ENCODE data around the gene CAMTA1. TPM values are rescaled to one million over a fixed set of nuclear protein-coding genes. Genes with fewer than 3 reads are reported as not detected.
A peak's percentile ranks its signal among the peaks of the same experiment; 100 is the strongest.

Gene CAMTA1
- polyA plus RNA-seq, 3 donors from 2014 or later, result 52.7 to 89.0 (median 71.0) TPM

GRCh38 chr1:7457811-7458210 lies 672.6 kb downstream of the CAMTA1 start:
- no peak overlapping the region for H3K27ac Mint-ChIP-seq
- no peaks in the 10 kb centered on the region for H3K36me3 Mint-ChIP-seq
- no peaks in the 10 kb centered on the region for H3K9me3 Mint-ChIP-seq
- DNase-seq, result no peak
- no peaks in the 10 kb centered on the region for H3K4me1 Mint-ChIP-seq
- peaks cover 0 to 8% (median 2%) of the 10 kb centered on the region in 3 donors for H3K27me3 Mint-ChIP-seq (ENCODE audit: low read depth in 3 of 3)
- H3K4me3 Mint-ChIP-seq, result no peak overlapping the region

GRCh38 chr1:7458946-7459345 lies 673.7 kb downstream of the CAMTA1 start:
- Mint-ChIP-seq H3K27ac (no peak overlapping the region), H3K36me3 (no peaks in the 10 kb centered on the region), H3K4me1 (no peaks in the 10 kb centered on the region), H3K4me3 (no peak overlapping the region), H3K9me3 (no peaks in the 10 kb centered on the region), H3K27me3 (ENCODE audit: low read depth in 3 of 3) (peaks cover 0 to 8% (median 2%) of the 10 kb centered on the region in 3 donors)
- DNase-seq, result no peak

GRCh38 chr1:7459914-7460313 lies 674.7 kb downstream of the CAMTA1 start:
- DNase-seq, result no peak
- no peaks in the 10 kb centered on the region for H3K9me3 Mint-ChIP-seq
- no peak overlapping the region for H3K27ac Mint-ChIP-seq
- no peak overlapping the region for H3K4me3 Mint-ChIP-seq
- H3K27me3 Mint-ChIP-seq (ENCODE audit: low read depth in 3 of 3), result peaks cover 0 to 5% (median 2%) of the 10 kb centered on the region in 3 donors
- no peaks in the 10 kb centered on the region for H3K4me1 Mint-ChIP-seq
- no peaks in the 10 kb centered on the region for H3K36me3 Mint-ChIP-seq

GRCh38 chr1:7460807-7461206 lies 675.6 kb downstream of the CAMTA1 start:
- Mint-ChIP-seq H3K4me3 (no peak overlapping the region), H3K4me1 (no peaks in the 10 kb centered on the region), H3K27me3 (ENCODE audit: low read depth in 3 of 3) (peaks cover 0 to 5% (median 2%) of the 10 kb centered on the region in 3 donors), H3K9me3 (no peaks in the 10 kb centered on the region), H3K36me3 (no peaks in the 10 kb centered on the region), H3K27ac (no peak overlapping the region)
- no peak for DNase-seq

GRCh38 chr1:7462617-7463016 lies 677.4 kb downstream of the CAMTA1 start:
- Mint-ChIP-seq H3K36me3 (no peaks in the 10 kb centered on the region), H3K9me3 (no peaks in the 10 kb centered on the region), H3K4me1 (no peaks in the 10 kb centered on the region), H3K27me3 (ENCODE audit: low read depth in 3 of 3) (peaks cover 0 to 5% (median 2%) of the 10 kb centered on the region in 3 donors), H3K4me3 (no peak overlapping the region), H3K27ac (no peak overlapping the region)
- DNase-seq, result no peak

GRCh38 chr1:7463526-7463925 lies 678.3 kb downstream of the CAMTA1 start:
- no peak for DNase-seq
- H3K9me3 Mint-ChIP-seq, result no peaks in the 10 kb centered on the region
- H3K4me3 Mint-ChIP-seq, result peak overlapping the region in 1 of 5 donors; percentile 5
- H3K36me3 Mint-ChIP-seq, result no peaks in the 10 kb centered on the region
- H3K27me3 Mint-ChIP-seq (ENCODE audit: low read depth in 3 of 3), result peaks cover 2 to 3% (median 3%) of the 10 kb centered on the region in 3 donors
- H3K4me1 Mint-ChIP-seq, result no peaks in the 10 kb centered on the region
- no peak overlapping the region for H3K27ac Mint-ChIP-seq

GRCh38 chr1:7464736-7465135 lies 679.5 kb downstream of the CAMTA1 start:
- H3K4me3 Mint-ChIP-seq, result no peak overlapping the region

GRCh38 chr1:7467476-7468175 lies 682.4 kb downstream of the CAMTA1 start:
- Mint-ChIP-seq H3K36me3 (no peaks in the 10 kb centered on the region), H3K9me3 (no peaks in the 10 kb centered on the region), H3K27me3 (ENCODE audit: low read depth in 3 of 3) (peaks cover 1 to 4% (median 3%) of the 10 kb centered on the region in 3 donors), H3K4me1 (no peaks in the 10 kb centered on the region), H3K27ac (no peak overlapping the region), H3K4me3 (no peak overlapping the region)
- no peak for DNase-seq

More at GRCh38 chr1:7464736-7465135, 679.5 kb downstream of the CAMTA1 start:
- Mint-ChIP-seq H3K27me3 (ENCODE audit: low read depth in 3 of 3) (peaks cover 2 to 4% (median 3%) of the 10 kb centered on the region in 3 donors), H3K36me3 (no peaks in the 10 kb centered on the region), H3K27ac (no peak overlapping the region), H3K9me3 (no peaks in the 10 kb centered on the region), H3K4me1 (no peaks in the 10 kb centered on the region)
- DNase-seq, result no peak

- no peaks in the 10 kb centered on the region for H3K36me3 Mint-ChIP-seq
- no peak overlapping the region for H3K27ac Mint-ChIP-seq
- peaks cover 1 to 4% (median 3%) of the 10 kb centered on the region in 3 donors for H3K27me3 Mint-ChIP-seq (ENCODE audit: low read depth in 3 of 3)
- H3K4me3 Mint-ChIP-seq, result no peak overlapping the region
- no peaks in the 10 kb centered on the region for H3K4me1 Mint-ChIP-seq
- no peak for DNase-seq
- no peaks in the 10 kb centered on the region for H3K9me3 Mint-ChIP-seq
These were observed 683.0 kb downstream of the CAMTA1 start for GRCh38 chr1:7468248-7468647.

GRCh38 chr1:7469255-7469938 lies 684.1 kb downstream of the CAMTA1 start:
- Mint-ChIP-seq H3K4me1 (no peaks in the 10 kb centered on the region), H3K27ac (no peak overlapping the region), H3K36me3 (no peaks in the 10 kb centered on the region), H3K9me3 (no peaks in the 10 kb centered on the region), H3K27me3 (ENCODE audit: low read depth in 3 of 3) (peaks cover 1 to 4% (median 3%) of the 10 kb centered on the region in 3 donors), H3K4me3 (no peak overlapping the region)
- no peak for DNase-seq

- H3K4me1 Mint-ChIP-seq, result no peaks in the 10 kb centered on the region
- no peak overlapping the region for H3K27ac Mint-ChIP-seq
- no peaks in the 10 kb centered on the region for H3K9me3 Mint-ChIP-seq
- no peak overlapping the region for H3K4me3 Mint-ChIP-seq
- peaks cover 1 to 4% (median 3%) of the 10 kb centered on the region in 3 donors for H3K27me3 Mint-ChIP-seq (ENCODE audit: low read depth in 3 of 3)
- no peak for DNase-seq
- H3K36me3 Mint-ChIP-seq, result no peaks in the 10 kb centered on the region
These were observed 685.8 kb downstream of the CAMTA1 start for GRCh38 chr1:7470904-7471638.

GRCh38 chr1:7471836-7472235 lies 686.6 kb downstream of the CAMTA1 start:
- H3K9me3 Mint-ChIP-seq, result no peaks in the 10 kb centered on the region

GRCh38 chr1:7473223-7474142 lies 688.2 kb downstream of the CAMTA1 start:
- no peak overlapping the region for H3K27ac Mint-ChIP-seq

More at GRCh38 chr1:7471836-7472235, 686.6 kb downstream of the CAMTA1 start:
- DNase-seq, result no peak
- H3K36me3 Mint-ChIP-seq, result no peaks in the 10 kb centered on the region
- H3K4me3 Mint-ChIP-seq, result no peak overlapping the region
- no peaks in the 10 kb centered on the region for H3K4me1 Mint-ChIP-seq
- no peak overlapping the region for H3K27ac Mint-ChIP-seq
- peaks cover 1 to 4% (median 3%) of the 10 kb centered on the region in 3 donors for H3K27me3 Mint-ChIP-seq (ENCODE audit: low read depth in 3 of 3)

More at GRCh38 chr1:7473223-7474142, 688.2 kb downstream of the CAMTA1 start:
- Mint-ChIP-seq H3K9me3 (no peaks in the 10 kb centered on the region), H3K4me3 (no peak overlapping the region), H3K36me3 (no peaks in the 10 kb centered on the region), H3K4me1 (no peaks in the 10 kb centered on the region), H3K27me3 (ENCODE audit: low read depth in 3 of 3) (peaks cover 0 to 3% (median 1%) of the 10 kb centered on the region in 3 donors)
- no peak for DNase-seq

Measured in immature natural killer cell (primary cell).